ENCODE measurements around the gene GDF10. TPM values are rescaled to one million over a fixed set of nuclear protein-coding genes. Genes with fewer than 3 reads are reported as not detected.

The GDF10 gene
- polyA plus RNA-seq, 1 experiment: not detected

DNA sequence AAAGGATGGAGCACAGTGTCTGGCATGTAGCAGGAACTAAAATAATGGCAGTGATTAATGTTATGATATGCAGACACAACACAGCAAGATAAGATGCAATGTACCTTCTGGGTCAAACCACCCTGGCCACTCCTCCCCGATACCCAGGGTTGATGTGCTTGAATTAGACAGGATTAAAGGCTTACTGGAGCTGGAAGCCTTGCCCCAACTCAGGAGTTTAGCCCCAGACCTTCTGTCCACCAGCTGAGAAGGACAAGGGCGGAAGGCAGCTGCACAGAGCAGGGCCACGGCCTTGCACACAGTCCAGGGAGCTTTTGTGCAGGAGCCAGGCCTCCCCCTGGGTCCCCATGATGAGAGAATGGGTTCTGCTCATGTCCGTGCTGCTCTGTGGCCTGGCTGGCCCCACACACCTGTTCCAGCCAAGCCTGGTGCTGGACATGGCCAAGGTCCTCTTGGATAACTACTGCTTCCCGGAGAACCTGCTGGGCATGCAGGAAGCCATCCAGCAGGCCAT, 48.2 kb downstream of the GDF10 start, which contains the start of gene RBP3:
Gene RBP3, plus strand, starts transcription at position 226 of the 514 bp plus-strand sequence. Its CDS starts 122 bp downstream, at position 348.
- Histone ChIP-seq H3K4me3 (ENCODE audit: low read depth, low read length) (no peak within 1 kb of the TSS), H3K36me3 (ENCODE audit: control insufficient read depth, insufficient read depth, low read length) (no peaks in the 10 kb centered on the region), H3K27me3 (ENCODE audit: control insufficient read depth, insufficient read depth, low read length) (peaks cover 6% of the 10 kb centered on the region; the same call in 1 of the 2 replicates)
- no peak for TF ChIP-seq CTCF (IDR thresholded peaks at IDR 0.05; ENCODE audit: insufficient read depth, low read depth, low read length)
- ChIA-PET CTCF (interaction anchor here (1.0 to 1.4 kb wide), 2 partner anchors 14 to 323 kb away, joined by 3 to 5 read pairs; no protein-coding TSS in a partner anchor), POLR2A (no interaction called here)
- DNase-seq (ENCODE audit: low read depth): no peak

DNA sequence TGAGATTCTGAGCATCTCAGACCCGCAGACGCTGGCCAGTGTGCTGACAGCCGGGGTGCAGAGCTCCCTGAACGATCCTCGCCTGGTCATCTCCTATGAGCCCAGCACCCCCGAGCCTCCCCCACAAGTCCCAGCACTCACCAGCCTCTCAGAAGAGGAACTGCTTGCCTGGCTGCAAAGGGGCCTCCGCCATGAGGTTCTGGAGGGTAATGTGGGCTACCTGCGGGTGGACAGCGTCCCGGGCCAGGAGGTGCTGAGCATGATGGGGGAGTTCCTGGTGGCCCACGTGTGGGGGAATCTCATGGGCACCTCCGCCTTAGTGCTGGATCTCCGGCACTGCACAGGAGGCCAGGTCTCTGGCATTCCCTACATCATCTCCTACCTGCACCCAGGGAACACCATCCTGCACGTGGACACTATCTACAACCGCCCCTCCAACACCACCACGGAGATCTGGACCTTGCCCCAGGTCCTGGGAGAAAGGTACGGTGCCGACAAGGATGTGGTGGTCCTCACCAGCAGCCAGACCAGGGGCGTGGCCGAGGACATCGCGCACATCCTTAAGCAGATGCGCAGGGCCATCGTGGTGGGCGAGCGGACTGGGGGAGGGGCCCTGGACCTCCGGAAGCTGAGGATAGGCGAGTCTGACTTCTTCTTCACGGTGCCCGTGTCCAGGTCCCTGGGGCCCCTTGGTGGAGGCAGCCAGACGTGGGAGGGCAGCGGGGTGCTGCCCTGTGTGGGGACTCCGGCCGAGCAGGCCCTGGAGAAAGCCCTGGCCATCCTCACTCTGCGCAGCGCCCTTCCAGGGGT, 48.9 kb downstream of the GDF10 start:
- no peak overlapping the region for H3K4me3 ChIP-seq (ENCODE audit: low read depth, low read length)
- CTCF ChIA-PET: interaction anchor here (1.4 kb wide), 1 partner anchor 324 kb away, joined by 5 read pairs; no protein-coding TSS in a partner anchor
- peaks cover 6% of the 10 kb centered on the region; the same call in 1 of the 2 replicates for H3K27me3 ChIP-seq (ENCODE audit: control insufficient read depth, insufficient read depth, low read length)
- no peak for DNase-seq (ENCODE audit: low read depth)
- POLR2A ChIA-PET: no interaction called here
- no peak for TF ChIP-seq CTCF (IDR thresholded peaks at IDR 0.05; ENCODE audit: insufficient read depth, low read depth, low read length)
- H3K36me3 ChIP-seq (ENCODE audit: control insufficient read depth, insufficient read depth, low read length): no peaks in the 10 kb centered on the region

DNA sequence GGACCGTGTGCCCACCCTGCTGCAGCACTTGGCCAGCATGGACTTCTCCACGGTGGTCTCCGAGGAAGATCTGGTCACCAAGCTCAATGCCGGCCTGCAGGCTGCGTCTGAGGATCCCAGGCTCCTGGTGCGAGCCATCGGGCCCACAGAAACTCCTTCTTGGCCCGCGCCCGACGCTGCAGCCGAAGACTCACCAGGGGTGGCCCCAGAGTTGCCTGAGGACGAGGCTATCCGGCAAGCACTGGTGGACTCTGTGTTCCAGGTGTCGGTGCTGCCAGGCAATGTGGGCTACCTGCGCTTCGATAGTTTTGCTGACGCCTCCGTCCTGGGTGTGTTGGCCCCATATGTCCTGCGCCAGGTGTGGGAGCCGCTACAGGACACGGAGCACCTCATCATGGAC, 49.5 kb downstream of the GDF10 start:
- Histone ChIP-seq H3K4me3 (ENCODE audit: low read depth, low read length) (no peak overlapping the region), H3K27me3 (ENCODE audit: control insufficient read depth, insufficient read depth, low read length) (peaks cover 9% of the 10 kb centered on the region; the same call in 1 of the 2 replicates), H3K36me3 (ENCODE audit: control insufficient read depth, insufficient read depth, low read length) (no peaks in the 10 kb centered on the region)
- ChIA-PET CTCF (interaction anchor here (1.0 kb wide), 1 partner anchor 14 kb away, joined by 3 read pairs; no protein-coding TSS in a partner anchor), POLR2A (no interaction called here)
- TF ChIP-seq CTCF (IDR thresholded peaks at IDR 0.05; ENCODE audit: insufficient read depth, low read depth, low read length): no peak
- DNase-seq (ENCODE audit: low read depth): no peak

GRCh38 chr10:47349941-47350371, 50.0 kb downstream of the GDF10 start:
- POLR2A ChIA-PET: no interaction called here
- DNase-seq (ENCODE audit: low read depth): no peak

More at GRCh38 chr10:47349941-47350371, 50.0 kb downstream of the GDF10 start:
- no peak overlapping the region for H3K4me3 ChIP-seq (ENCODE audit: low read depth, low read length)
- no peak for TF ChIP-seq CTCF (IDR thresholded peaks at IDR 0.05; ENCODE audit: insufficient read depth, low read depth, low read length)
- no peaks in the 10 kb centered on the region for H3K36me3 ChIP-seq (ENCODE audit: control insufficient read depth, insufficient read depth, low read length)
- CTCF ChIA-PET: interaction anchor here (0.6 to 1.0 kb wide), 2 partner anchors 12 to 13 kb away, joined by 3 read pairs; no protein-coding TSS in a partner anchor
- peaks cover 9% of the 10 kb centered on the region; the same call in 1 of the 2 replicates for H3K27me3 ChIP-seq (ENCODE audit: control insufficient read depth, insufficient read depth, low read length)
